Loucy (cell line): ENCODE measurements around the gene ZNF783.

ENCODE experiments used
- H2AFZ ChIP-seq: fragments of 200-600 bp; sonication (generic); 2 replicates; pipeline ENCODE4 v1.6.0; 2016; ENCODE audit warnings: antibody characterized with exemption, mild to moderate bottlenecking, low read length, moderate library complexity
- H3F3A ChIP-seq: fragments of 200-600 bp; 2 replicates; pipeline ENCODE4 v1.6.0; 2016; ENCODE audit warnings: antibody characterized with exemption, low read depth, mild to moderate bottlenecking
- H3K27me3 ChIP-seq: fragments of 200-600 bp; sonication (generic); 2 replicates; pipeline ENCODE4 v1.6.1; 2014; ENCODE audit warnings: low read length, mild to moderate bottlenecking; ENCODE audit not compliant: insufficient read depth, poor library complexity, severe bottlenecking
- H3K36me3 ChIP-seq: fragments of 200-600 bp; sonication (generic); 2 replicates; pipeline ENCODE4 v1.6.1; 2016; ENCODE audit warnings: low read length; ENCODE audit not compliant: insufficient read depth
- H3K4me1 ChIP-seq: fragments of 200-600 bp; sonication (generic); 2 replicates; pipeline ENCODE4 v1.5.1; 2014; ENCODE audit warnings: low read length, mild to moderate bottlenecking; ENCODE audit not compliant: insufficient read depth, poor library complexity, severe bottlenecking
- H3K4me2 ChIP-seq: fragments of 200-600 bp; sonication (generic); 2 replicates; pipeline ENCODE4 v1.6.0; 2014; ENCODE audit warnings: antibody characterized with exemption, low read length, low read depth, mild to moderate bottlenecking; ENCODE audit not compliant: poor library complexity, severe bottlenecking
- H3K4me3 ChIP-seq: fragments of 200-600 bp; sonication (generic); 2 replicates; pipeline ENCODE4 v1.5.1; 2014; ENCODE audit warnings: low read length, mild to moderate bottlenecking, mixed read lengths; ENCODE audit not compliant: poor library complexity, severe bottlenecking
- H3K79me2 ChIP-seq: fragments of 200-600 bp; sonication (generic); 2 replicates; pipeline ENCODE4 v1.6.1; 2014; ENCODE audit warnings: low read length; ENCODE audit not compliant: insufficient read depth
- H3K9ac ChIP-seq: fragments of 200-600 bp; sonication (generic); 2 replicates; pipeline ENCODE4 v1.6.0; 2014; ENCODE audit warnings: mild to moderate bottlenecking, low read depth, low read length, moderate library complexity; ENCODE audit not compliant: poor library complexity, severe bottlenecking
- H3K9me2 ChIP-seq: fragments of 200-600 bp; sonication (generic); replicated peaks from 2 replicates; pipeline ENCODE4 v1.6.1; 2016; ENCODE audit warnings: low read depth, low read length, mixed read lengths
- H3K9me3 ChIP-seq: fragments of 200-600 bp; sonication (generic); 2 replicates; pipeline ENCODE4 v1.6.1; 2014; ENCODE audit warnings: mild to moderate bottlenecking, antibody characterized with exemption, low read length, low read depth; ENCODE audit not compliant: insufficient read depth
- H4K20me1 ChIP-seq: fragments of 200-600 bp; sonication (generic); 2 replicates; pipeline ENCODE4 v1.6.0; 2014; ENCODE audit warnings: antibody characterized with exemption, low read length, mild to moderate bottlenecking; ENCODE audit not compliant: insufficient read depth, poor library complexity, severe bottlenecking
- CTCF ChIP-seq: fragments of 200-600 bp; sonication (generic); conservative IDR thresholded peaks from 2 replicates; pipeline ENCODE4 v1.5.1; 2014; ENCODE audit warnings: mild to moderate bottlenecking, antibody characterized with exemption, low read length
- EZH2phosphoT487 ChIP-seq: fragments of 200-600 bp; IDR thresholded peaks from 2 replicates; pipeline ENCODE4 v1.6.1; 2018; ENCODE audit warnings: antibody characterized with exemption, mild to moderate bottlenecking, moderate library complexity, borderline replicate concordance

ZNF783 gene

GRCh38 chr7:149261829-149262617 is at the start of gene ZNF783:
Gene ZNF783, plus strand, starts transcription at chr7:149262196. Its CDS starts 138 bp downstream, at chr7:149262334.
- TF ChIP-seq EZH2phosphoT487 = no peak
- TF ChIP-seq CTCF = peak; percentile 68
- Histone ChIP-seq H3F3A (no peaks in the 10 kb centered on the region), H2AFZ (peak within 1 kb of the TSS; percentile 97), H3K9me2 (no peaks in the 10 kb centered on the region), H3K9ac (peak within 1 kb of the TSS; percentile 77), H3K27me3 (no peaks in the 10 kb centered on the region), H4K20me1 (no peaks in the 10 kb centered on the region), H3K4me3 (peak within 1 kb of the TSS; percentile 80), H3K4me1 (peaks cover 4% of the 10 kb centered on the region), H3K9me3 (no peaks in the 10 kb centered on the region), H3K36me3 (no peaks in the 10 kb centered on the region), H3K4me2 (peak within 1 kb of the TSS; percentile 76), H3K79me2 (no peaks in the 10 kb centered on the region)

GRCh38 chr7:149214020-149214720 is 47.8 kb upstream of the ZNF783 start:
- Histone ChIP-seq H3K79me2 (no peaks in the 10 kb centered on the region), H3K9me2 (no peaks in the 10 kb centered on the region), H4K20me1 (peaks cover 5% of the 10 kb centered on the region)

DNA sequence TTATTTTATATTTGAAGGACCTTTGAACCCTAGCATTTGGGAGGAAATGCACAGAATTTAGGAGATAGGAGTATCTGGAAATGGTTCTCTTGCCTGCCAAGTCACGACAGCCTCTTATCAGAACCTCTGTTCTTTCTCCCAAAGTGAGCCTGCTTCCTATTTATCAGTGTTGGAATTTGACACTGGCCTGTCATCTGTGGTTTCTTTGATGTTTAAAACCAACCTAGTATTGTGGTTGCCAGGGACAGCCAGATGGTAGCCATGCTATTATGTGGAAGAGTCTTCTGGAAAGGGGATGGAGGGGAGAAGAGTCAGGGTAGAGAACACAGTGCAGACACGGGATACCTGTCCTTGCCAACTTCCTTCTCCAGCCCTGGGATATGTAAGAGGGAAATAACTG is 45.6 kb upstream of the ZNF783 start:
- H3K4me3 ChIP-seq = no peak overlapping the region
- TF ChIP-seq CTCF = no peak
- no peak for TF ChIP-seq EZH2phosphoT487
- no peak overlapping the region for H3K9ac ChIP-seq
- no peaks in the 10 kb centered on the region for H3F3A ChIP-seq
- no peaks in the 10 kb centered on the region for H3K27me3 ChIP-seq
- H2AFZ ChIP-seq = no peak overlapping the region
- H3K36me3 ChIP-seq = peaks cover 86% of the 10 kb centered on the region; the same call in 1 of the 2 replicates
- no peak overlapping the region for H3K4me2 ChIP-seq
- no peaks in the 10 kb centered on the region for H3K9me3 ChIP-seq
- H3K79me2 ChIP-seq = no peaks in the 10 kb centered on the region
- no peaks in the 10 kb centered on the region for H3K9me2 ChIP-seq
- H3K4me1 ChIP-seq = no peaks in the 10 kb centered on the region
- no peaks in the 10 kb centered on the region for H4K20me1 ChIP-seq

More at GRCh38 chr7:149214020-149214720, 47.8 kb upstream of the ZNF783 start:
- no peak overlapping the region for H2AFZ ChIP-seq
- H3F3A ChIP-seq = no peaks in the 10 kb centered on the region
- no peaks in the 10 kb centered on the region for H3K27me3 ChIP-seq
- no peaks in the 10 kb centered on the region for H3K9me3 ChIP-seq
- TF ChIP-seq EZH2phosphoT487 (no peak), CTCF (no peak)
- peaks cover 91% of the 10 kb centered on the region; the same call in 1 of the 2 replicates for H3K36me3 ChIP-seq
- H3K4me3 ChIP-seq = no peak overlapping the region
- no peaks in the 10 kb centered on the region for H3K4me1 ChIP-seq
- no peak overlapping the region for H3K4me2 ChIP-seq
- no peak overlapping the region for H3K9ac ChIP-seq
